HEK293 (cell line): Measurements from ENCODE around the gene PDCD4.

Source experiments
- KLF9 ChIP-seq: fragments of 450-650 bp; formaldehyde crosslinking; IDR thresholded peaks from 2 replicates; pipeline ENCODE4 v1.5.1; 2016; ENCODE audit warnings: missing biosample characterization, missing genetic modification characterization, low read depth
- SP7 ChIP-seq: fragments of 450-650 bp; formaldehyde crosslinking; IDR thresholded peaks from 2 replicates; pipeline ENCODE4 v1.5.1; 2016; ENCODE audit warnings: missing biosample characterization, missing genetic modification characterization
- ZBTB21 ChIP-seq: fragments of 450-650 bp; formaldehyde crosslinking; IDR thresholded peaks from 2 replicates; pipeline ENCODE4 v1.5.1; 2017; ENCODE audit warnings: missing biosample characterization, missing genetic modification characterization
- ZFP37 ChIP-seq: fragments of 450-650 bp; formaldehyde crosslinking; IDR thresholded peaks from 2 replicates; pipeline ENCODE4 v1.5.1; 2016; ENCODE audit warnings: missing biosample characterization, missing genetic modification characterization
- ZIC2 ChIP-seq: fragments of 450-650 bp; formaldehyde crosslinking; IDR thresholded peaks from 2 replicates; pipeline ENCODE4 v1.5.1; 2016; ENCODE audit warnings: missing biosample characterization, missing genetic modification characterization
- ZNF10 ChIP-seq: fragments of 450-650 bp; formaldehyde crosslinking; IDR thresholded peaks from 2 replicates; pipeline ENCODE4 v1.5.1; 2017; ENCODE audit warnings: missing biosample characterization, missing genetic modification characterization
- ZNF146 ChIP-seq: fragments of 450-650 bp; formaldehyde crosslinking; IDR thresholded peaks from 2 replicates; pipeline ENCODE4 v1.5.1; 2016; ENCODE audit warnings: missing biosample characterization, missing genetic modification characterization
- ZNF514 ChIP-seq: fragments of 450-650 bp; formaldehyde crosslinking; IDR thresholded peaks from 2 replicates; pipeline ENCODE4 v1.5.1; 2016; ENCODE audit warnings: missing biosample characterization, missing genetic modification characterization
- ZNF558 ChIP-seq: fragments of 450-650 bp; formaldehyde crosslinking; IDR thresholded peaks from 2 replicates; pipeline ENCODE4 v1.5.1; 2016; ENCODE audit warnings: missing biosample characterization, missing genetic modification characterization
- ZNF621 ChIP-seq: fragments of 450-650 bp; formaldehyde crosslinking; IDR thresholded peaks from 2 replicates; pipeline ENCODE4 v1.5.1; 2017; ENCODE audit warnings: missing biosample characterization, missing genetic modification characterization
- ZNF777 ChIP-seq: fragments of 450-650 bp; formaldehyde crosslinking; IDR thresholded peaks from 2 replicates; pipeline ENCODE4 v1.5.1; 2017; ENCODE audit warnings: missing biosample characterization, missing genetic modification characterization, borderline replicate concordance
- ZNF792 ChIP-seq: fragments of 450-650 bp; formaldehyde crosslinking; IDR thresholded peaks from 2 replicates; pipeline ENCODE4 v1.5.1; 2016; ENCODE audit warnings: missing biosample characterization, missing genetic modification characterization
- ZNF837 ChIP-seq: fragments of 450-650 bp; formaldehyde crosslinking; IDR thresholded peaks from 2 replicates; pipeline ENCODE4 v1.5.1; 2016; ENCODE audit warnings: missing biosample characterization, missing genetic modification characterization
- ZSCAN23 ChIP-seq: fragments of 450-650 bp; formaldehyde crosslinking; IDR thresholded peaks from 2 replicates; pipeline ENCODE4 v1.5.1; 2016; ENCODE audit warnings: missing biosample characterization, missing genetic modification characterization
- ZSCAN30 ChIP-seq: fragments of 450-650 bp; IDR thresholded peaks from 2 replicates; pipeline ENCODE4 v1.5.1; 2018; ENCODE audit warnings: missing biosample characterization, mild to moderate bottlenecking, missing genetic modification characterization, moderate library complexity
- TF ChIP-seq, protein P1 (sequence below): fragments of 450-650 bp; formaldehyde crosslinking; IDR thresholded peaks from 2 replicates; pipeline ENCODE4 v1.5.1; 2016; ENCODE audit warnings: missing biosample characterization, missing genetic modification characterization
- TF ChIP-seq, protein P2 (sequence below): fragments of 450-650 bp; formaldehyde crosslinking; IDR thresholded peaks from 2 replicates; pipeline ENCODE4 v1.5.1; 2016; ENCODE audit warnings: missing biosample characterization, missing genetic modification characterization
- TF ChIP-seq, protein P3 (sequence below): fragments of 450-650 bp; formaldehyde crosslinking; IDR thresholded peaks from 2 replicates; pipeline ENCODE4 v1.5.1; 2016; ENCODE audit warnings: missing biosample characterization, missing genetic modification characterization
- TF ChIP-seq, protein P4 (sequence below): fragments of 450-650 bp; formaldehyde crosslinking; IDR thresholded peaks from 2 replicates; pipeline ENCODE4 v1.5.1; 2017; ENCODE audit warnings: missing biosample characterization, missing genetic modification characterization
- TF ChIP-seq, protein P5 (sequence below): fragments of 450-650 bp; formaldehyde crosslinking; IDR thresholded peaks from 2 replicates; pipeline ENCODE4 v1.5.1; 2016; ENCODE audit warnings: missing biosample characterization, missing genetic modification characterization
- TF ChIP-seq, protein P6 (sequence below): fragments of 450-650 bp; formaldehyde crosslinking; IDR thresholded peaks from 2 replicates; pipeline ENCODE4 v1.5.1; 2016; ENCODE audit warnings: missing biosample characterization, missing genetic modification characterization

PDCD4 gene

DNA sequence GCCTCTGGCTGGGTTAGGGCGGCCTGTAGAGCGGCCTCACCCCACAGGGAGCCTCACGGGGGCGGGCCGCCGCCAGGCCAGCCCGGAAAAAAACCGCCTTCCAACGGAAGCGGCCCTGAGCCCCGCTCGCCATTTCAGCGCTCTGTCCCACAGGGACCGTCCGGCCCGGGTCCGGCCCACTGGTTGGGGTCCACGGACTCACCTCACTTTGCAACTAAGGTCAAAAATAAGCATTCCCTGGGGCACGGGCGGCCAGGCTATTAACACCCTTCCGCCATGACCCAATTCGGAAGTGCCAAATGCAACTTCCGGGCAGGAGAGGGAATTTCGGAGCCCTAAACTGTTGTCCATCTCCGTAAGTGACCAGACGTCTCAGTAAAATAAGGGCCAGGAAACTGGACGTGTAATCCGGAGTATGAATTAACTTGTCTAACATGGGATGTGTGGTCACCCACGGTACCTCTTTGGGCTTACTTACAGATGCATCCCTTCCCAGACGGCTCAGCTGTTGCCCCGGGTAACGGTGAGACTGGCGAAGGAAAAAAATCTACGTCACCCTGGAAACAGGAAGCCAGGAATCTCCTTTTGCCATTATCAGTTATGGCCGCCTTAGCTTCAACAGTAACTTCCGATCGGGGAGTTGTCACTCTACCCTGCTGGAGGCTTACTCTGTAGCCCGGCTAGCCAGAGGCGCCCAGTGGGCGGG is 47.1 kb downstream of the PDCD4 start, which contains the start of gene BBIP1 (continued):
- TF ChIP-seq, protein P1, sequence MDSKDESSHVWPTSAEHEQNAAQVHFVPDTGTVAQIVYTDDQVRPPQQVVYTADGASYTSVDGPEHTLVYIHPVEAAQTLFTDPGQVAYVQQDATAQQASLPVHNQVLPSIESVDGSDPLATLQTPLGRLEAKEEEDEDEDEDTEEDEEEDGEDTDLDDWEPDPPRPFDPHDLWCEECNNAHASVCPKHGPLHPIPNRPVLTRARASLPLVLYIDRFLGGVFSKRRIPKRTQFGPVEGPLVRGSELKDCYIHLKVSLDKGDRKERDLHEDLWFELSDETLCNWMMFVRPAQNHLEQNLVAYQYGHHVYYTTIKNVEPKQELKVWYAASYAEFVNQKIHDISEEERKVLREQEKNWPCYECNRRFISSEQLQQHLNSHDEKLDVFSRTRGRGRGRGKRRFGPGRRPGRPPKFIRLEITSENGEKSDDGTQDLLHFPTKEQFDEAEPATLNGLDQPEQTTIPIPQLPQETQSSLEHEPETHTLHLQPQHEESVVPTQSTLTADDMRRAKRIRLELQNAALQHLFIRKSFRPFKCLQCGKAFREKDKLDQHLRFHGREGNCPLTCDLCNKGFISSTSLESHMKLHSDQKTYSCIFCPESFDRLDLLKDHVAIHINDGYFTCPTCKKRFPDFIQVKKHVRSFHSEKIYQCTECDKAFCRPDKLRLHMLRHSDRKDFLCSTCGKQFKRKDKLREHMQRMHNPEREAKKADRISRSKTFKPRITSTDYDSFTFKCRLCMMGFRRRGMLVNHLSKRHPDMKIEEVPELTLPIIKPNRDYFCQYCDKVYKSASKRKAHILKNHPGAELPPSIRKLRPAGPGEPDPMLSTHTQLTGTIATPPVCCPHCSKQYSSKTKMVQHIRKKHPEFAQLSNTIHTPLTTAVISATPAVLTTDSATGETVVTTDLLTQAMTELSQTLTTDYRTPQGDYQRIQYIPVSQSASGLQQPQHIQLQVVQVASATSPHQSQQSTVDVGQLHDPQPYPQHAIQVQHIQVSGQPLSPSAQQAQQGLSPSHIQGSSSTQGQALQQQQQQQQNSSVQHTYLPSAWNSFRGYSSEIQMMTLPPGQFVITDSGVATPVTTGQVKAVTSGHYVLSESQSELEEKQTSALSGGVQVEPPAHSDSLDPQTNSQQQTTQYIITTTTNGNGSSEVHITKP (tag by site-specific recombination) = peak; percentile 94
- TF ChIP-seq, protein P2, sequence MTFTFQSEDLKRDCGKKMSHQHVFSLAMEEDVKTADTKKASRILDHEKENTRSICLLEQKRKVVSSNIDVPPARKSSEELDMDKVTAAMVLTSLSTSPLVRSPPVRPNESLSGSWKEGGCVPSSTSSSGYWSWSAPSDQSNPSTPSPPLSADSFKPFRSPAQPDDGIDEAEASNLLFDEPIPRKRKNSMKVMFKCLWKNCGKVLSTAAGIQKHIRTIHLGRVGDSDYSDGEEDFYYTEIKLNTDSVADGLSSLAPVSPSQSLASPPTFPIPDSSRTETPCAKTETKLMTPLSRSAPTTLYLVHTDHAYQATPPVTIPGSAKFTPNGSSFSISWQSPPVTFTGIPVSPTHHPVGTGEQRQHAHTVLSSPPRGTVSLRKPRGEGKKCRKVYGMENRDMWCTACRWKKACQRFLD (tag by site-specific recombination) = no peak
- TF ChIP-seq ZSCAN23 (tag by site-specific recombination) = no peak; the same call in 1 of the 2 replicates
- TF ChIP-seq, protein P3, sequence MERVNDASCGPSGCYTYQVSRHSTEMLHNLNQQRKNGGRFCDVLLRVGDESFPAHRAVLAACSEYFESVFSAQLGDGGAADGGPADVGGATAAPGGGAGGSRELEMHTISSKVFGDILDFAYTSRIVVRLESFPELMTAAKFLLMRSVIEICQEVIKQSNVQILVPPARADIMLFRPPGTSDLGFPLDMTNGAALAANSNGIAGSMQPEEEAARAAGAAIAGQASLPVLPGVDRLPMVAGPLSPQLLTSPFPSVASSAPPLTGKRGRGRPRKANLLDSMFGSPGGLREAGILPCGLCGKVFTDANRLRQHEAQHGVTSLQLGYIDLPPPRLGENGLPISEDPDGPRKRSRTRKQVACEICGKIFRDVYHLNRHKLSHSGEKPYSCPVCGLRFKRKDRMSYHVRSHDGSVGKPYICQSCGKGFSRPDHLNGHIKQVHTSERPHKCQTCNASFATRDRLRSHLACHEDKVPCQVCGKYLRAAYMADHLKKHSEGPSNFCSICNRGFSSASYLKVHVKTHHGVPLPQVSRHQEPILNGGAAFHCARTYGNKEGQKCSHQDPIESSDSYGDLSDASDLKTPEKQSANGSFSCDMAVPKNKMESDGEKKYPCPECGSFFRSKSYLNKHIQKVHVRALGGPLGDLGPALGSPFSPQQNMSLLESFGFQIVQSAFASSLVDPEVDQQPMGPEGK (tag by site-specific recombination) = peak; percentile 98
- TF ChIP-seq ZNF514 (tag by site-specific recombination) = no peak
- TF ChIP-seq ZIC2 (tag by site-specific recombination) = peak; percentile 80
- no peak for TF ChIP-seq ZNF792 (tag by site-specific recombination)
- TF ChIP-seq, protein P4, sequence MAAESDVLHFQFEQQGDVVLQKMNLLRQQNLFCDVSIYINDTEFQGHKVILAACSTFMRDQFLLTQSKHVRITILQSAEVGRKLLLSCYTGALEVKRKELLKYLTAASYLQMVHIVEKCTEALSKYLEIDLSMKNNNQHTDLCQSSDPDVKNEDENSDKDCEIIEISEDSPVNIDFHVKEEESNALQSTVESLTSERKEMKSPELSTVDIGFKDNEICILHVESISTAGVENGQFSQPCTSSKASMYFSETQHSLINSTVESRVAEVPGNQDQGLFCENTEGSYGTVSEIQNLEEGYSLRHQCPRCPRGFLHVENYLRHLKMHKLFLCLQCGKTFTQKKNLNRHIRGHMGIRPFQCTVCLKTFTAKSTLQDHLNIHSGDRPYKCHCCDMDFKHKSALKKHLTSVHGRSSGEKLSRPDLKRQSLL (tag by site-specific recombination) = 0 out of 2 replicates have a peak, but pooled peaks have one; percentile 29
- no peak for TF ChIP-seq ZNF146
- TF ChIP-seq ZNF837 (tag by site-specific recombination) = no peak
- peak; percentile 88 for TF ChIP-seq ZSCAN30 (tag by site-specific recombination)
- peak; percentile 79 for TF ChIP-seq SP7 (tag by site-specific recombination)
- TF ChIP-seq, protein P5, sequence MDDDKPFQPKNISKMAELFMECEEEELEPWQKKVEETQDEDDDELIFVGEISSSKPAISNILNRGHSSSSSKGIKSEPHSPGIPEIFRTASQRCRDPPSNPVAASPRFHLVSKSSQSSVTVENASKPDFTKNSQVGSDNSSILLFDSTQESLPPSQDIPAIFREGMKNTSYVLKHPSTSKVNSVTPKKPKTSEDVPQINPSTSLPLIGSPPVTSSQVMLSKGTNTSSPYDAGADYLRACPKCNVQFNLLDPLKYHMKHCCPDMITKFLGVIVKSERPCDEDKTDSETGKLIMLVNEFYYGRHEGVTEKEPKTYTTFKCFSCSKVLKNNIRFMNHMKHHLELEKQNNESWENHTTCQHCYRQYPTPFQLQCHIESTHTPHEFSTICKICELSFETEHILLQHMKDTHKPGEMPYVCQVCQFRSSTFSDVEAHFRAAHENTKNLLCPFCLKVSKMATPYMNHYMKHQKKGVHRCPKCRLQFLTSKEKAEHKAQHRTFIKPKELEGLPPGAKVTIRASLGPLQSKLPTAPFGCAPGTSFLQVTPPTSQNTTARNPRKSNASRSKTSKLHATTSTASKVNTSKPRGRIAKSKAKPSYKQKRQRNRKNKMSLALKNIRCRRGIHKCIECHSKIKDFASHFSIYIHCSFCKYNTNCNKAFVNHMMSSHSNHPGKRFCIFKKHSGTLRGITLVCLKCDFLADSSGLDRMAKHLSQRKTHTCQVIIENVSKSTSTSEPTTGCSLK = no peak
- peak; percentile 73 for TF ChIP-seq KLF9
- TF ChIP-seq ZNF621 (tag by site-specific recombination) = no peak
- peak; percentile 70; the same call in 1 of the 2 replicates for TF ChIP-seq ZFP37 (tag by site-specific recombination)
- TF ChIP-seq, protein P6, sequence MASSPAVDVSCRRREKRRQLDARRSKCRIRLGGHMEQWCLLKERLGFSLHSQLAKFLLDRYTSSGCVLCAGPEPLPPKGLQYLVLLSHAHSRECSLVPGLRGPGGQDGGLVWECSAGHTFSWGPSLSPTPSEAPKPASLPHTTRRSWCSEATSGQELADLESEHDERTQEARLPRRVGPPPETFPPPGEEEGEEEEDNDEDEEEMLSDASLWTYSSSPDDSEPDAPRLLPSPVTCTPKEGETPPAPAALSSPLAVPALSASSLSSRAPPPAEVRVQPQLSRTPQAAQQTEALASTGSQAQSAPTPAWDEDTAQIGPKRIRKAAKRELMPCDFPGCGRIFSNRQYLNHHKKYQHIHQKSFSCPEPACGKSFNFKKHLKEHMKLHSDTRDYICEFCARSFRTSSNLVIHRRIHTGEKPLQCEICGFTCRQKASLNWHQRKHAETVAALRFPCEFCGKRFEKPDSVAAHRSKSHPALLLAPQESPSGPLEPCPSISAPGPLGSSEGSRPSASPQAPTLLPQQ (tag by site-specific recombination) = peak; percentile 44; the same call in 1 of the 2 replicates
- TF ChIP-seq ZBTB21 = peak; percentile 96
- TF ChIP-seq ZNF777 = peak; percentile 86; the same call in 1 of the 2 replicates
- 0 out of 2 replicates have a peak, but pooled peaks have one; percentile 31 for TF ChIP-seq ZNF10 (tag by site-specific recombination)
- no peak for TF ChIP-seq ZNF558 (tag by site-specific recombination)
